Mesenchymal stem cell (in vitro differentiated cells and primary cell): Measurements from ENCODE around the gene LCLAT1.

Experiments
- DNase-seq: peaks from one replicate; pipeline ENCODE4 v3.0.0-alpha.2; 2013
- H2AFZ ChIP-seq: one replicate; pipeline ENCODE4 v1.6.1; 2013; ENCODE audit warnings: low read depth, mild to moderate bottlenecking, control low read depth, inconsistent platforms, low read length, moderate library complexity
- H2AK5ac ChIP-seq: 2 replicates; pipeline ENCODE4 v1.6.1; 2013; ENCODE audit warnings: low read length, moderate library complexity, mild to moderate bottlenecking, inconsistent platforms; ENCODE audit not compliant: severe bottlenecking
- H2BK120ac ChIP-seq: one replicate; pipeline ENCODE4 v1.6.1; 2013; ENCODE audit warnings: low read depth, mild to moderate bottlenecking, inconsistent platforms, low read length, moderate library complexity
- H2BK12ac ChIP-seq, 2 experiments: one replicate each; pipeline ENCODE4 v1.6.1; 2013; ENCODE audit warnings: inconsistent platforms in 2 of 2, low read length in 2 of 2, mild to moderate bottlenecking in 2 of 2, moderate library complexity in 2 of 2, control low read depth in 1 of 2
- H2BK15ac ChIP-seq: one replicate; pipeline ENCODE4 v1.6.1; 2013; ENCODE audit warnings: mild to moderate bottlenecking, low read depth, inconsistent platforms; ENCODE audit not compliant: poor library complexity, severe bottlenecking
- H2BK5ac ChIP-seq: 2 replicates; pipeline ENCODE4 v1.6.1; 2013; ENCODE audit warnings: low read depth, mild to moderate bottlenecking, low read length, control low read depth, inconsistent platforms; ENCODE audit not compliant: poor library complexity, severe bottlenecking
- H3K14ac ChIP-seq, 2 experiments: one replicate each; pipeline ENCODE4 v1.6.1; 2013; ENCODE audit warnings: inconsistent platforms in 2 of 2, low read length in 2 of 2, control low read depth in 1 of 2, mild to moderate bottlenecking in 1 of 2, moderate library complexity in 1 of 2
- H3K18ac ChIP-seq, 2 experiments: one replicate each; pipeline ENCODE4 v1.6.1; 2013; ENCODE audit warnings: inconsistent platforms in 2 of 2, low read length in 2 of 2, control low read depth in 1 of 2, low read depth in 1 of 2, mild to moderate bottlenecking in 1 of 2
- H3K23ac ChIP-seq, 2 experiments: one replicate each; pipeline ENCODE4 v1.6.1; 2013; ENCODE audit warnings: inconsistent platforms in 2 of 2, low read length in 2 of 2, mild to moderate bottlenecking in 2 of 2, moderate library complexity in 2 of 2, control low read depth in 1 of 2
- H3K27ac ChIP-seq: 2 replicates; pipeline ENCODE4 v1.5.1; 2013; ENCODE audit warnings: mild to moderate bottlenecking, moderate library complexity, low read length, control low read depth, inconsistent platforms; ENCODE audit not compliant: poor library complexity, severe bottlenecking
- H3K27me3 ChIP-seq, 2 experiments: 2 replicates each; pipeline versions ENCODE4 v1.6.1 to v1.7.0; 2013; ENCODE audit warnings: low read length in 2 of 2, mild to moderate bottlenecking in 2 of 2, moderate library complexity in 2 of 2, control low read depth in 1 of 2, inconsistent platforms in 1 of 2; ENCODE audit not compliant: control insufficient read depth in 1 of 2, insufficient read depth in 1 of 2
- H3K36me3 ChIP-seq, 2 experiments: 2 replicates each; pipeline versions ENCODE4 v1.6.1 to v1.7.0; 2013; ENCODE audit warnings: low read length in 2 of 2, control low read depth in 1 of 2, inconsistent platforms in 1 of 2, low read depth in 1 of 2, mild to moderate bottlenecking in 1 of 2; ENCODE audit not compliant: insufficient read depth in 2 of 2, control insufficient read depth in 1 of 2
- H3K4ac ChIP-seq, 2 experiments: one replicate each; pipeline ENCODE4 v1.6.1; 2013; ENCODE audit warnings: inconsistent platforms in 2 of 2, low read length in 2 of 2, mild to moderate bottlenecking in 2 of 2, moderate library complexity in 2 of 2, control low read depth in 1 of 2, low read depth in 1 of 2
- H3K4me1 ChIP-seq: 2 replicates; pipeline ENCODE4 v1.6.1; 2013; ENCODE audit warnings: low read depth, low read length, control low read depth; ENCODE audit not compliant: control insufficient read depth, insufficient read depth
- H3K4me2 ChIP-seq: 2 replicates; pipeline ENCODE4 v1.6.1; 2013; ENCODE audit warnings: low read length, mild to moderate bottlenecking, inconsistent platforms; ENCODE audit not compliant: poor library complexity, severe bottlenecking
- H3K4me3 ChIP-seq, 2 experiments: 2 replicates each; pipeline versions ENCODE4 v1.5.1 to v1.7.0; 2013; ENCODE audit warnings: low read length in 2 of 2, mild to moderate bottlenecking in 2 of 2, control low read depth in 1 of 2, low read depth in 1 of 2; ENCODE audit not compliant: insufficient read depth in 1 of 2
- H3K79me1 ChIP-seq: replicated peaks from 2 replicates; pipeline ENCODE4 v1.6.1; 2013; ENCODE audit warnings: mild to moderate bottlenecking, control low read depth, low read length, inconsistent platforms; ENCODE audit not compliant: poor library complexity, severe bottlenecking
- H3K9ac ChIP-seq: 2 replicates; pipeline ENCODE4 v1.7.0; 2013; ENCODE audit warnings: mild to moderate bottlenecking, low read length, moderate library complexity
- H3K9me3 ChIP-seq: 2 replicates; pipeline ENCODE4 v1.7.0; 2013; ENCODE audit warnings: mild to moderate bottlenecking, low read length; ENCODE audit not compliant: control insufficient read depth
- H4K8ac ChIP-seq: one replicate; pipeline ENCODE4 v1.6.1; 2013; ENCODE audit warnings: inconsistent platforms, mild to moderate bottlenecking, low read length, moderate library complexity
- H4K91ac ChIP-seq: one replicate; pipeline ENCODE4 v1.6.1; 2013; ENCODE audit warnings: mild to moderate bottlenecking, low read length, inconsistent platforms
- WGBS: methylation state at CpG from one replicate; pipeline ENCODE4 v1.1.7; 2013; ENCODE audit warnings: mixed read lengths; 5-methylcytosine and 5-hydroxymethylcytosine counted together

The LCLAT1 gene

DNA sequence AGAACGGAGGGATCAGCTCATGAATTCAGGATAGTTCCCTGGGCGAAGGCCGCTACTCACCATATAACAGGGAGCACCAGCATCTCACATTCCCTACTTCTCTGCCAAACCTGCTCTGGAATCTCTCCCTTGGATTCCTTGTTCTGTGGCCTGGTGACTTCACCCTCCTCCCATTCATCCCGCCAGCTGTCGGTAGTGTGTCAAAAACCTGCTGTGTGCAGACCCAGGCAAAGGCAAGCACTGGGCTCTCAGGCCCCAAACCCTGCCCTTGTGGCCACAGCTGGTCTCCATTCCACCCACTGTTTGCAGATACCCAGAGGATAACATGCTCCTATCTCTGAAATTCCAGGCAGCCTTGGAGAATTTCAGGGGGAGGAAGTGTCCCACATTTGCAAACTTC lies 208.6 kb downstream of the LCLAT1 start:
- Histone ChIP-seq H2BK120ac (no peak overlapping the region), H3K14ac (no peak overlapping the region), H3K4me3 (no peak overlapping the region), H3K9ac (no peak overlapping the region), H2BK15ac (no peak overlapping the region), H2BK12ac (no peak overlapping the region), H4K91ac (no peak overlapping the region), H2AFZ (no peak overlapping the region), H3K36me3 (no peaks in the 10 kb centered on the region), H3K23ac (no peak overlapping the region), H2AK5ac (no peak overlapping the region), H3K27ac (no peak overlapping the region), H3K4me1 (peaks cover 9% of the 10 kb centered on the region), H3K18ac (no peak overlapping the region), H4K8ac (no peak overlapping the region), H3K4ac (no peak overlapping the region), H3K4me2 (no peak overlapping the region), H3K27me3 (no peaks in the 10 kb centered on the region), H3K9me3 (no peaks in the 10 kb centered on the region), H3K79me1 (no peaks in the 10 kb centered on the region), H2BK5ac (no peak overlapping the region)
- WGBS = 53% methylated on average over 5 of the region's 5 CpGs
- DNase-seq = peak; percentile 56

DNA sequence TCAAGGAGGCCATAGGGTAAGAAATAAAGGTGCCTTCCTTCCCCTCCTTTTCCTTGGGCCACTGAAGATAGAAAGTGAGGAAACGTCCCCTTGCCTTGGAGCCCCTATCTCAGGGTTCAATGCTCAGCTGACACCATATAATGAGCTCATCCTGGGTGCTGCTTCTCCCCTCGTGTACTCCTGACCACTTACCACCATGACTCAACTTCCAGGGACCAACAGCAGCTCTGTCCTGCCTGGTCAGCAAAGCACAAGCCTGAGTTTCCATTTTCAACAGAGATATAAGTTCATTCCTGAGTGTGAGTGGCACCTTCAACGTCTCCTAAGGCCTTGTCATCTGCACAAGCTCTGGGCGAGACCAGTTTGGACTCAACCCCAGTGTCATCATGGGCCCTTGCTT lies 209.0 kb downstream of the LCLAT1 start:
- Histone ChIP-seq H4K8ac (no peak overlapping the region), H2BK5ac (no peak overlapping the region), H3K4ac (no peak overlapping the region), H3K27ac (no peak overlapping the region), H3K9me3 (no peaks in the 10 kb centered on the region), H3K18ac (peak overlapping the region in 1 of 2 experiments; percentile 3), H3K36me3 (no peaks in the 10 kb centered on the region), H3K14ac (no peak overlapping the region), H3K4me3 (no peak overlapping the region), H3K27me3 (no peaks in the 10 kb centered on the region), H4K91ac (no peak overlapping the region), H3K9ac (no peak overlapping the region), H2AFZ (no peak overlapping the region), H2BK120ac (no peak overlapping the region), H3K4me1 (peaks cover 9% of the 10 kb centered on the region), H3K23ac (no peak overlapping the region), H2BK15ac (no peak overlapping the region), H2AK5ac (no peak overlapping the region), H3K4me2 (no peak overlapping the region), H2BK12ac (no peak overlapping the region), H3K79me1 (no peaks in the 10 kb centered on the region)
- peak; percentile 62 for DNase-seq
- WGBS = 59% methylated on average over 4 of the region's 4 CpGs

DNA sequence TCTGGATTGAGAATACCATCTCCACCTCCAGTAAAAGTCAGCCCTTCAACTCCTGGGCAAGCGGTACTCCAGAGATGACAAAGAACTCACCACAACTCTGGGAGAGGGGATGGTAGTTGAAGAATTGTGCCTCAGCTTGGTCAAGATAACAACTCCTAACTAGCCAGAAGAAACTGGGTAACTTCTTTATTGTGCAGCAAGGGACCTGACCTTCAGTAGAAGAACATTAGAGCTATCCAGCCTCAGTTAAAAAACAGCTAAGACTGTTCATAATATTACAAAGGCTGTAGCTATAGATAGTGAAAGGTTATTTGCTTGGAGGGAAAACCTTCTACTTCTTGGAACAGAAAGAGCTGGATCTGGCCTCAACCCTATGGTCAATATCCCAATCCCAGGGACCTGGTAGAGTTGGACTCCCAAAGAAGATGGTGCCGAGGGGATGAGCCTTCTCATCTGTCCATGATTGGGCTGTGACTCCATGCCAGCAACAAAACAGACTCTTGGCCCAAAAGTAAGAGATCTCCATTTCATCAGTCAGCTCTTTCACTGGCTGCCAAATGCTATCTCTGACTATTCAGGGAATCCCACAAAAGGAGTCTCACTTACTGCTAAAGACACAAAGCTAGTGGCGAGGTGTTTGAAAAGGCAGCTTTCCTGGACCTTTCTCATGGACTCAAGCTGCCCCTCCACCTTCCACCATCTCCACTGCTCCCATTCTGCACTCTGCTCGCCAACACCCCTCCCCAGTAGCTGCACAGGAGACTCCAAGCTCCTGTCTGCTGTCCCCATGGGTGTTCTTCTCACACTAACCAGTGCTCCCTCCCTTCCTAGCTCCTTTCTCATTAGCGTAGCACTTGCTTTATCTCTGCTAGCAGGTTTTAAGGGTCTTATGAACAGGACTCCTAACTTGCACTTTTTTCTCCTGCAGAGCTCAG lies 214.4 kb downstream of the LCLAT1 start:
- Histone ChIP-seq H2AFZ (no peak overlapping the region), H3K9ac (no peak overlapping the region), H4K8ac (no peak overlapping the region), H3K4me3 (no peak overlapping the region), H3K9me3 (no peaks in the 10 kb centered on the region), H3K23ac (no peak overlapping the region), H2BK12ac (no peak overlapping the region), H3K36me3 (peaks cover 0 to 3% of the 10 kb centered on the region in 2 experiments), H4K91ac (no peak overlapping the region), H2BK15ac (no peak overlapping the region), H3K4me2 (no peak overlapping the region), H3K18ac (no peak overlapping the region), H3K4ac (no peak overlapping the region), H2AK5ac (no peak overlapping the region), H3K4me1 (peaks cover 14% of the 10 kb centered on the region), H3K79me1 (no peaks in the 10 kb centered on the region), H2BK5ac (no peak overlapping the region), H2BK120ac (no peak overlapping the region), H3K27ac (no peak overlapping the region), H3K27me3 (no peaks in the 10 kb centered on the region), H3K14ac (no peak overlapping the region)
- peak; percentile 26 for DNase-seq
- 81% methylated on average over 5 of the region's 5 CpGs for WGBS

DNA sequence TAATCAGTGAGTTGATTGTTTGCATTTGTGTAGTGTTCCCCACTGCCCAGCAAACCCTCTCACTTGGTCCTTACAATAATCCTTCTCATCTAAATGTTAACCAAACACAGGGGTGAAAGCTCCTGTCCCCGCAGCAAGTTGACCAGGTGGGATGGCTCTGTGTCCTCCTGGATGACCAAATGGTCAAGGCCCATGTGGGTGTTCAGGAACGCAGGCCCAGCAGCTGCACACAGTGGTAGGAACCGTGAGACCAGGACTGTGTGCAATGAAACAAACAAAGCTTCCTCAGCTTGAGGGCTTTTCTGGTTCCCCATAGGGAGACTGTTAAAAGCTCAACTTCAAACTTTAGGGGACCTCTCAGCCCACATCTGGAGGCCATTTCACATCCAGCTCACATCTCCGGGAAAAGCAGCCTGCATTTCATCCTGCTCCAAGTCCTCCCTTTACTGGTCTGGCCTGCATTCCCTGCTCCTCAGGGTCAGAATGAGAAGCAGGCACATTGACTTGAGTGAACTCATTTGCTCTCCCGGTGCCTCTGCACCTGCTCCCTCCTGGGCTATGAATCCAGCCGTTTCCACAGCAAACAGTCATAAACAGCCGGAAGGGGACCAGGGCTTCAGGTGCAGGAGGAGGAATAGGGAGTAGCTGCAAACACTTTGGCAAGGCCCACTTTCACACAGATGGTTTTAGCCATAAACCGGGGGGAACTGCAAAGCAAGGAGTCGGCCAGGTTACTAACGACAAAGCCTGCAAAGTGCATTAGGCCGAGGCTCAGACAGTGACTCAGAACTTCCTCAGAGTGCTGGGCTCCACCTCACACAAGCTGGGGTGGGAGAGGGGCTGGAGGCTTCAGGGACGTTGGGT lies 215.5 kb downstream of the LCLAT1 start:
- Histone ChIP-seq H3K9me3 (peaks cover under 1% of the 10 kb centered on the region), H3K27ac (no peak overlapping the region), H4K91ac (no peak overlapping the region), H3K27me3 (no peaks in the 10 kb centered on the region), H2BK120ac (no peak overlapping the region), H3K23ac (no peak overlapping the region), H3K4me2 (no peak overlapping the region), H3K9ac (peak overlapping the region; percentile 5), H3K4me1 (peaks cover 14% of the 10 kb centered on the region), H2AFZ (no peak overlapping the region), H3K36me3 (peaks cover 0 to 3% of the 10 kb centered on the region in 2 experiments), H3K14ac (no peak overlapping the region), H3K4me3 (no peak overlapping the region), H2BK15ac (no peak overlapping the region), H4K8ac (no peak overlapping the region), H3K79me1 (no peaks in the 10 kb centered on the region), H2BK12ac (no peak overlapping the region), H2AK5ac (no peak overlapping the region), H3K4ac (no peak overlapping the region), H3K18ac (no peak overlapping the region), H2BK5ac (no peak overlapping the region)
- 64% methylated on average over 12 of the region's 12 CpGs for WGBS
- DNase-seq = peak; percentile 43
